Spleen (tissue), 11 donors: Measurements from ENCODE around the gene PCSK9. TPM values are rescaled to one million over a fixed set of nuclear protein-coding genes. Genes with fewer than 3 reads are reported as not detected.

Experiments used
- DNase-seq: peaks from one replicate; pipeline ENCODE4 v3.0.0-alpha.2; 2020
- H3K27ac ChIP-seq, 8 donors: fragments of 200-600 bp; sonication (generic) in 7 of 8; 1 replicate in 4 of 8; 2 replicates in 4 of 8; pipeline versions ENCODE4 v1.5.0 to v1.8.0; 2016 to 2021; ENCODE audit warnings: inconsistent platforms in 4 of 8, mild to moderate bottlenecking in 4 of 8, moderate library complexity in 1 of 8
- H3K27me3 ChIP-seq, 7 donors: fragments of 200-600 bp; sonication (generic) in 6 of 7; replicated peaks in 1 of 7; 1 replicate in 4 of 7; 2 replicates in 3 of 7; pipeline versions ENCODE4 v1.5.0 to v1.8.0; 2016 to 2021; ENCODE audit warnings: inconsistent platforms in 3 of 7, mild to moderate bottlenecking in 1 of 7
- H3K36me3 ChIP-seq, 6 donors: fragments of 200-600 bp; sonication (generic) in 5 of 6; 1 replicate in 4 of 6; 2 replicates in 2 of 6; pipeline versions ENCODE4 v1.5.0 to v1.8.0; 2016 to 2021; ENCODE audit warnings: inconsistent platforms in 2 of 6
- H3K4me1 ChIP-seq, 6 donors: fragments of 200-600 bp; sonication (generic) in 5 of 6; 1 replicate in 3 of 6; 2 replicates in 3 of 6; pipeline versions ENCODE4 v1.5.0 to v1.8.0; 2016 to 2021; ENCODE audit warnings: inconsistent platforms in 3 of 6
- H3K4me3 ChIP-seq, 8 donors: fragments of 200-600 bp; sonication (generic) in 7 of 8; 1 replicate in 4 of 8; 2 replicates in 4 of 8; pipeline versions ENCODE4 v1.5.0 to v1.8.0; 2016 to 2021; ENCODE audit warnings: inconsistent platforms in 4 of 8, mild to moderate bottlenecking in 4 of 8, moderate library complexity in 2 of 8
- H3K9me3 ChIP-seq, 8 donors: fragments of 200-600 bp; sonication (generic) in 7 of 8; 1 replicate in 4 of 8; 2 replicates in 4 of 8; pipeline versions ENCODE4 v1.5.0 to v1.8.0; 2016 to 2021; ENCODE audit warnings: inconsistent platforms in 4 of 8
- CTCF ChIP-seq, 11 experiments: fragments of 200-600 bp in 7 of 11; fragments of 450-650 bp in 4 of 11; sonication (generic) in 4 of 11; IDR thresholded peaks in 8 of 11; conservative IDR thresholded peaks in 3 of 11; 1 replicate in 7 of 11; 2 replicates in 4 of 11; pipeline versions ENCODE4 v1.4.0 to v1.8.0; 2016 to 2021; ENCODE audit warnings: antibody characterized with exemption in 11 of 11, inconsistent platforms in 4 of 11, mild to moderate bottlenecking in 1 of 11
- POLR2A ChIP-seq, 3 donors: fragments of 450-650 bp; IDR thresholded peaks; one replicate each; pipeline ENCODE4 v1.5.1; 2017; ENCODE audit warnings: antibody characterized with exemption in 3 of 3, mild to moderate bottlenecking in 1 of 3
- POLR2AphosphoS5 ChIP-seq, 3 donors: sonication (generic); formaldehyde crosslinking; IDR thresholded peaks; one replicate each; pipeline ENCODE4 v1.5.1; 2017; ENCODE audit warnings: antibody characterized with exemption in 3 of 3
- WGBS, 5 donors: extraction: QIAGEN DNeasy Blood & Tissue Kit in 3 of 5; methylation state at CpG; one replicate each; pipeline versions ENCODE4 v1.1.5 to v1.1.7; 2013 to 2018; 5-methylcytosine and 5-hydroxymethylcytosine counted together
- intact Hi-C: fragments of 100-400 bp; cut with DNase I; formaldehyde crosslinking; loops from one replicate; pipeline ENCODE4 v1.15.0; 2023; ENCODE audit warnings: low total_unique reads
- polyA plus RNA-seq, 3 donors: library from polyadenylated mRNA; stranded (reverse); fragments of 200-250 nt; gene quantifications; one replicate each; pipeline ENCODE4 v1.2.1, GENCODE V29; 2013
- total RNA-seq, 7 donors: library from RNA; depleted of rRNA in 3 of 7; stranded (reverse); fragments of >200 nt in 3 of 7; fragmentation: NEBNext Ultra II Directional in 4 of 7; extraction: Animal tissue kit (Norgen Biotek cat#: 25700) in 4 of 7; gene quantifications; one replicate each; pipeline versions ENCODE4 v1.1.0 to v1.2.1, GENCODE V29; 2016 to 2021
- donor health status: healthy with polysubstance abuse.
- donor health status: DM: no; HTN: no; CAD: no; lungs with moderate emphysema.
- donor health status: DM: no; HTN: no; CAD: no.
- donor health status: Bipolar disorder and iron deficiency.
- donor health status: healthy.
- donor health status: DM: no; HTN: no; CAD: no.
- donor health status: DM: yes; HTN: yes; CAD: no.

Gene PCSK9
- total and polyA plus RNA-seq, 10 donors: 0.03 to 0.85 (median 0.18) TPM; not detected in 3

DNA sequence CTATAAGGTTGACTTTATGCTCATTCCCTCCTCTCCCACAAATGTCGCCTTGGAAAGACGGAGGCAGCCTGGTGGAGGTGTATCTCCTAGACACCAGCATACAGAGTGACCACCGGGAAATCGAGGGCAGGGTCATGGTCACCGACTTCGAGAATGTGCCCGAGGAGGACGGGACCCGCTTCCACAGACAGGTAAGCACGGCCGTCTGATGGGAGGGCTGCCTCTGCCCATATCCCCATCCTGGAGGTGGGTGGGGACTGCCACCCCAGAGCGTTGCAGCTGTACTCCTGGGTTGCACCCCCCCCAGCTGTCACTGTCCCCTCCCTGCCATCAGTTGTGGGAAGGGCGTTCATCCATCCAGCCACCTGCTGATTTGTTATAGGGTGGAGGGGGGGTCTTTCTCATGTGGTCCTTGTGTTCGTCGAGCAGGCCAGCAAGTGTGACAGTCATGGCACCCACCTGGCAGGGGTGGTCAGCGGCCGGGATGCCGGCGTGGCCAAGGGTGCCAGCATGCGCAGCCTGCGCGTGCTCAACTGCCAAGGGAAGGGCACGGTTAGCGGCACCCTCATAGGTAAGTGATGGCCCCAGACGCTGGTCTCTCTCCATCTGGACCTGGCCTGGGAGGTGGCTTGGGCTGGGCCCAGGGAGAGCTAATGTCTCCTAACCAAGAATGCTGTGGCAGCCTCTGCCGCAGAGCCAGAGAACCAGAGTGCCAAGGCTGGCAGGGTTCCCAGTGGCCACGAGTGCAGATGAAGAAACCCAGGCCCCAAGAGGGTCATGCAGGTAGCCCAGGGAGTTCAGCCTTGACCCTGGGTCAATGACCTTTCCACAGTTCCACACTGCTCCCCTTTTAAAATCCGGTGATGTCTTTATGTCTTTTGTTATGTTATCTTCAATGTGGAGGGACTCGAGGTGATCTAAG, 13.1 kb downstream of the PCSK9 start:
- no peak overlapping the region for H3K4me3 ChIP-seq
- no peak for TF ChIP-seq POLR2AphosphoS5 (IDR thresholded peaks at IDR 0.05)
- no peak for TF ChIP-seq CTCF (IDR thresholded peaks at IDR 0.05 in 8 of 11, conservative IDR thresholded peaks at IDR 0.05 in 3 of 11)
- no peak for TF ChIP-seq POLR2A (IDR thresholded peaks at IDR 0.05)

GRCh38 chr1:55053265-55053954, 14.1 kb downstream of the PCSK9 start:
- Histone ChIP-seq H3K27ac (peak overlapping the region in 4 of 8 donors; percentile 61 to 83 (median 81)), H3K9me3 (no peaks in the 10 kb centered on the region), H3K36me3 (peaks cover 0 to 25% (median 0%) of the 10 kb centered on the region in 6 donors), H3K4me1 (peaks cover 0 to 20% (median 3%) of the 10 kb centered on the region in 6 donors), H3K4me3 (no peak overlapping the region), H3K27me3 (no peaks in the 10 kb centered on the region)
- WGBS, 5 donors: 36 to 57% (median 50%) methylated on average over 6 to 7 of the region's 7 CpGs
- no peak for DNase-seq
- intact Hi-C loops: no loop called here
- TF ChIP-seq POLR2AphosphoS5 (IDR thresholded peaks at IDR 0.05) (peak in 2 of 3 donors; percentile 26 to 60), POLR2A (IDR thresholded peaks at IDR 0.05) (no peak)

More for the DNA sequence above, 13.1 kb downstream of the PCSK9 start:
- 78 to 87% (median 83%) methylated on average over 17 to 29 of the region's 29 CpGs for WGBS, 5 donors
- intact Hi-C loops: no loop called here
- DNase-seq: no peak
- Histone ChIP-seq H3K9me3 (no peaks in the 10 kb centered on the region), H3K27ac (peak overlapping the region in 4 of 8 donors; percentile 61 to 83 (median 81)), H3K36me3 (peaks cover 0 to 21% (median 0%) of the 10 kb centered on the region in 6 donors), H3K4me1 (peaks cover 0 to 20% (median 3%) of the 10 kb centered on the region in 6 donors), H3K27me3 (no peaks in the 10 kb centered on the region)

- Histone ChIP-seq H3K9me3 (no peaks in the 10 kb centered on the region), H3K27ac (peak overlapping the region in 1 of 8 donors; percentile 83), H3K4me3 (no peak overlapping the region), H3K36me3 (peaks cover 0 to 35% (median 0%) of the 10 kb centered on the region in 6 donors), H3K4me1 (peaks cover 0 to 19% (median 3%) of the 10 kb centered on the region in 6 donors), H3K27me3 (no peaks in the 10 kb centered on the region)
- DNase-seq: no peak
- 89 to 100% (median 95%) methylated on average over 2 to 5 of the region's 5 CpGs for WGBS, 5 donors
- intact Hi-C loops: no loop called here
- no peak for TF ChIP-seq CTCF (IDR thresholded peaks at IDR 0.05 in 8 of 11, conservative IDR thresholded peaks at IDR 0.05 in 3 of 11)
- TF ChIP-seq POLR2A (IDR thresholded peaks at IDR 0.05): no peak
- no peak for TF ChIP-seq POLR2AphosphoS5 (IDR thresholded peaks at IDR 0.05)
These were observed 15.0 kb downstream of the PCSK9 start for GRCh38 chr1:55054396-55054795.

DNA sequence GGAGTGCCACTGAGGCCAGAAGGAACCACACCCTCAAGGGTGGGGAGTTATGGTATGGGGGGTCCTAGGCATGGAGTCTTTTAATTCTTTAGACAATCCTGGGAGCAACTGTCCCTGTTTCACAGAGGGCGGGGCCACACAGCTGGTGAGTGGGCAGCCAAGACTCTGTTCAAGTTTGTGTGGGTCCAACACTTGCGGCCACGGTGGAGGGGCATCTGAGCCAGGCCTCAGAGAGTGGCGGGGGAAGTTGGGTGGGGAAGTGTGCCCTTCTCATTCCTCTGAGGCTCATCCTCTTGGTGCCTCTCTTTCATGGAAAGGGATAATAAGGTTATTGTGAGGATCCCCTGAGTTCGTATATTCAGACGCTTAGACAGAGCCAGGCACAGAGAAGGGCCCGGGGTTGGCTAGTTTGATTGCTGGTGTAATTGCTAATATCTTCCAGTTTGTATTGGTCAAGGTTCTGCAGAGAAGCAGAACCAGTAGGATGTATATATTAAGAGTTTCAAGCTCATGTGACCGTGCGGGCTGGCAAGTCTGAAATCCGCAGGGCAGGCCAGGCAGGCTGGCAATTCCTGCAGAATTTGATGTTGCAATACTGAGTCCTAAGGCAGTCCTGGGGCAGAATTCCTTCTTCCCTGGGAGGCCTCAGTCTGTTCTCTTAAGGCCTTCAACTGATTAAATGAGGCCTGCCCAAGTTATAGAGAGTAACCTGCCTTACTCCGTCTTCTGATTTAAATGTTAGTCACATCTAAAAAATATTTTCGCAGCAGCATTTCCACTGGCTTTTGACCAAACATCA, 15.9 kb downstream of the PCSK9 start:
- 79 to 90% (median 87%) methylated on average over 12 of the region's 12 CpGs for WGBS, 5 donors
- TF ChIP-seq CTCF (IDR thresholded peaks at IDR 0.05 in 8 of 11, conservative IDR thresholded peaks at IDR 0.05 in 3 of 11) (no peak), POLR2AphosphoS5 (IDR thresholded peaks at IDR 0.05) (no peak), POLR2A (IDR thresholded peaks at IDR 0.05) (no peak)
- no peak for DNase-seq

More for the DNA sequence above, 15.9 kb downstream of the PCSK9 start:
- Histone ChIP-seq H3K27ac (no peak overlapping the region), H3K36me3 (peaks cover 0 to 41% (median 0%) of the 10 kb centered on the region in 6 donors), H3K4me3 (no peak overlapping the region), H3K9me3 (no peaks in the 10 kb centered on the region), H3K4me1 (peaks cover 0 to 19% (median 3%) of the 10 kb centered on the region in 6 donors), H3K27me3 (no peaks in the 10 kb centered on the region)
- intact Hi-C loops: no loop called here
